Measurements from ENCODE around the gene HYAL1.
A peak's percentile ranks its signal among the peaks of the same experiment; 100 is the strongest.
"Not testable (repeated sequence)": the region's sequence is repeated elsewhere in the genome, so short reads cannot be mapped to it uniquely, and the experiment has no call there.

Gene HYAL1

GRCh38 chr3:50271314-50271936 is 31.9 kb downstream of the HYAL1 start:
- no peak for DNase-seq

DNA sequence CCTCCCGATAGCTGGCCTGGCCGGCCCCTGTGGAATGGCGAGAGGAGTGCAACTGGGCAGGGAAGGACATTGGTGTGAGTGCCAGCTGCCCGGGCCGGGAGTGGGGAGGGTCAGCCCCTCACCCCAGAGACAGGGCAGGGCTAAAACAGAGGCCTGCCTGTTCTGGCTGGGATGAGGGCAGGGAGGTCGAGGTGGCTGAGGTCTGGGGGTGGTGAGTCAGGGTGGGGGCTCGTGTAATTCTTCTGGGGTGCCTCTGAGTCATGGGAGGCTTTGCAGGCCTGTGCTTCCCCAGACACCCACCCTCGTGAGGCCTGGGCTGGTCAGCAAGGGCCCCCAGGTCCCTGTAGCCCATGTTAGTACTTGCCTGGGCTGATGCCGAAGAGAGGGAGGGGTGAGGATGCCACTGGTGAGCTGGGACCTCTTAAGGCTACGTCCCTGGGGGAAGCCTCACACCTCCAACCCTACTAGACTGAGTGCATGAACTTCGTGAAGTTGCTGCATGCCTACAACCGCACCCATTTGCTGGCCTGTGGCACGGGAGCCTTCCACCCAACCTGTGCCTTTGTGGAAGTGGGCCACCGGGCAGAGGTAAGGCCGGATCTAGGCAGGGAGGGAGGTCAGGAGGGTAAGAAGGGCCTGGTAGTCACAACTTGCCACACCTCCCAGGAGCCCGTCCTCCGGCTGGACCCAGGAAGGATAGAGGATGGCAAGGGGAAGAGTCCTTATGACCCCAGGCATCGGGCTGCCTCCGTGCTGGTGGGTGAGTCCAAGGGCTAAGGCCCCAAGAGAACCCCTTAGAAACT is 32.8 kb downstream of the HYAL1 start:
- DNase-seq: no peak

- no peak for DNase-seq
Observed at GRCh38 chr3:50269977-50270413, 33.4 kb downstream of the HYAL1 start.

DNA sequence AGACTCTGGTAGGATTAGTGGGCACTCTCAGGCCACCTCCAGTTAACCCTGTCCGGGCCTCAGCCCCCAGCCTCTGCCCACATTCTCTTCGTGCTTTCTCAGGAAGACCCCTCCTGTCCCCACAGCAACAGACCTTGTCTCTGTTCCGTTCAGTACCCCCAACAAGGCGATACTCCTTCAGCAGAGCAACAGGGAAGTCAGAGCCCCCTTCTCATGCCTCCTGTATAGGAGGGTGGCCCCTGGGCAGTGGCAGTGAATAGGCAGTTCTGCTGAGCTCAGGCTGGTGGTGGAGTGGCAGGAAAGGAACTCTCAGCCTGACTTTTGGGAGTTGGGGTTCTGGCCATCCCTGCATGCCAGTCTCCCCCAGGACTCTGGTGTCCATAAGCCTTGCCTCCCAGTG is 33.9 kb downstream of the HYAL1 start:
- DNase-seq: no peak

DNA sequence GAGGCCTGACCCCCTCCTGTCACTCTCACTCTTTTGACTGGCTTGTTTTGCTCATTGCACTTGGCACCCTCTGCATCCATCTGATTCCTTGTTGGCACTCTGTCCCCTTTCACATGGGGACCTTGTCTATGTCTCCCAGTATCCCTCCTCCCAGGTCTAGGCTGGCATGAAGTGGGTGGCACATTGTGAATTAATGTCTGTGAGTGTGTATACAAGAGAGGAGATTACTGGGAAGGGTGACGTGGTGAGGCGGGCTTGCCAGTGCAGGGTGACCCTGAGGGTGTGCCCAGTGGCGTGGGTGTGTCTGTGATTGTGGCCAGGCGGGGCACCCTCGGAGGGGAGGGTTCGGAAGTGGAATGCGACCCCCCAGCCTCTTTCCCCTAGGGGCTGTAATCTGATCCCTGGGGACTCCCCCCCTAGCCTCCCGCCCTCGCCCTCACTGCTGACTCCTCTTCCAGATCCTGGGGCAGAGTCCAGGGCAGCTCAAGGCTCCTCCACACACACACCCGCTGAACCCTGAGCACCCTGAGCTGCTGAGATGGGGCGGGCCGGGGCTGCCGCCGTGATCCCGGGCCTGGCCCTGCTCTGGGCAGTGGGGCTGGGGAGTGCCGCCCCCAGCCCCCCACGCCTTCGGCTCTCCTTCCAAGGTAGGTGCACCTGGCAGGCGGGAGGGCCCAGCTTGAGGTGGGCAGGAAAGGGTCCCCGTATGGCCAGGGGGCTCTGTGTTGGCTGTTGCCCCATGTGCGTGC is 34.5 kb downstream of the HYAL1 start, which contains the start of gene SEMA3B:
Gene SEMA3B, plus strand, starts transcription at position 445 of the 749 bp plus-strand sequence. Its CDS starts 94 bp downstream, at position 539.
- no peak for DNase-seq

DNA sequence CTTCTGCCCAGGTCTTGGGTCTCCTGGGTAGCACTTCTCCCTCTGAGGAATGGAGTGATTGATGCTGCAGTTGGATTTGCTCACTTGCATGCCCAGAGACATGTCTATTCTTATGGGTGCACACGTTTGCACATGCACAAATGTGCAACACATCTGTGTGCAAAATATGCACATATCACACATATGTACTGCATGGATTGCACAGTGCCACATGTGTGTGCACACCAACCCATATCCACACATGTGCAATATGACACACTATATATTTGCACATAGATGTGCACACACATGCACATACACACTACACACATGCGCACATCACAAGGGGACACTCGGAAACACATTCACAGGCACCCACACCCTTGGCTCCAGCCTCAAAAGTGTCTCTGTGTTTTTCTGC is 35.1 kb downstream of the HYAL1 start:
- no peak for DNase-seq

- no peak for DNase-seq
Observed at GRCh38 chr3:50267280-50267913, 36.0 kb downstream of the HYAL1 start.

DNA sequence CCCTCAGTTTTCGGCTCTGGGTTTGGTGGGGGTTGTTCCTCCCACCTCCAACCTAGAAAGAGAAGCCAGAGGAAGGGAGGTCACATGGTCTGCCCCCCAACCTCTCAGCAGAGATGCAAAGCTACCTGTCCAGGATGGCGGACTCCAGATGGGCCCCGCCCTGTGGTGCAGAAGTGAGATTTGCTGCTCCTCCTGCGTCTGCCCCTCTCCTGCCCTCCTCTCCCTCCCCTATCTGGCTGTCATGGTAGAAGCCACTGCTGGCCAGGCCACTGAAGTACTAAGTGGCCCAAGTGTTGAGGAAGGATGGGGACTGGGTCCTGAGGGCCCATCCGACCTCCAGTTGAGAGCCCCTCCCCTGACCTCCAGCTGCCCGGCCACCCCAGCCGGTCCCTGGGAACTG is 36.5 kb downstream of the HYAL1 start:
- no peak for DNase-seq

DNA sequence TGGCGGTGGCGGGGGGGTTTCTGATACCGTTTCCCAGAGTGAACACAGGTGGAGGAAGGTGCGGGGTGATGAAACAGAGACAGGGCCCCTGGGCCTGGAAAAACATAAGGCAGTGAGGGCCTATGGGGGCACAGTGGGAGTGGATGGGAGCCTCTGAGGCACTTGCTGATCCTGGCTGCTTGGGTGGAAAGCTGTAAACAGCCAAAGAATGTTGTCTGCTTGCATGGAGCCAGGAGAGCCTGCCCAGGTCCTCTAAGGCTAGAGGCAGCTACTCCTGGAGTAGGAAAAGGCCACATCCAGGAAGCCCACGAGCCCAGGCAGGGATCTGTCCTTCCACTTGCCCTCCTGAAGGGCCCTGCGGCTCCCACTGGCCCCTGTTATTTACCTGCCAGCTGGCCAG is 37.4 kb downstream of the HYAL1 start:
- DNase-seq: no peak

DNA sequence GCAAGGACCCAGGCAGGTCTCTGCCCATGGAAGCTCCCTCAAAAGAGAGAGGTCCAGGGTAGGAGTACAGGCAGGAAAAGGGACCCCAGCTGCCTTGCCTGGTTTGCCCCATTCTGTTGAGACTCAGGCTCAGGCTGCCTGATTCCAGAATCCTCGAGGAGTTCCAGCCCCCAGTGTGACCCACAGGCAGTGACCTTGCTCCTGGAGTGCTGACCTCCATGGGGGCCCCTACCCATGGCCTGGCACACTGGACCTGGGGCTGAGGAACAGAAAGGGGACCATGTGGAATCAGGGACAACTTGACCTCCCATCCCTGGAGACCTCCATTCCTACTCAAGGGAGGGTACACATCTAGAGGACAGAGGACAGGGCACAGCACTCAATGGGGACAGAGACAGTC is 37.8 kb downstream of the HYAL1 start:
- no peak for DNase-seq

- DNase-seq: no peak
Observed at GRCh38 chr3:50264964-50265485, 38.3 kb downstream of the HYAL1 start.

GRCh38 chr3:50264383-50264963 is 38.9 kb downstream of the HYAL1 start:
- DNase-seq: no peak

GRCh38 chr3:50263478-50264382 is 39.6 kb downstream of the HYAL1 start:
- no peak for DNase-seq

DNA sequence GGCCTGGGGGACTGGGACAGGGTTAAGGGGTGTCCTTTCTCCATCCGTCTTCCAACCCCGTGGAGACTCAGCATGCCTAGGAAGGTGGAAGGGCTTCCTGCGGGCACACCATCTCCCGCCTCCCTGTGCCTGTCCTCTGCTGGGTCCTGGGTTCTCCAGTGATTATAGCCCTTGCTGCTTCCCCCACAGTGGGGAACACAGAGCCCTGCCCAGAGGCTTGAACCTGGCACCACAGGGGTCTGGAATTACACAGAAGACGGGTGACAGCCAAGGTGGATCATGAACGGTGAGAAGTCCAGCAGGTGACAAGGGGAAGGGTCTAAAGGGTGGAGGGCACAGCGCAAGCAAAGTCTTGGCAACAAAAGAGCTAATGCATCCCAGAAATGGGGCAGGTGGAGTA is 40.6 kb downstream of the HYAL1 start:
- no peak for DNase-seq

DNA sequence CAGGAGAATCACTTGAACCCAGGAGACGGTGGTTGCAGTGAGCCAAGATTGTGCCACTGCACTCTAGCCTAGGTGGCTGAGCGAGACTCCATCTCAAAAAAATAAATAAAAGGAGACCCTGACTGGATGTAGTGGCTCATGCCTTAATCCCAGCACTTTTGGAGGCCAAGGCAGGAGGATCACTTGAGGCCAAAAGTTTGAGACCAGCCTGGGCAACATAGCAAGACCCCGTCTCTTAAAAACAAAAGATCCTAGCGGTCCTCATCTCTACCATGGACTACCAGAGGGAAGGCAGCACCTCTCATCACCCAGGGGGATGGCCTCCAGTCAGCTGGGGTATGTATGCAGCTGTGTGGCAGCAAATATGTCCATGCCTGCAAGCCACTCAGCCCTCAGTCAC is 41.2 kb downstream of the HYAL1 start:
- not testable (repeated sequence) for DNase-seq

- no peak for DNase-seq
Observed at GRCh38 chr3:50261505-50261904, 41.9 kb downstream of the HYAL1 start.

DNA sequence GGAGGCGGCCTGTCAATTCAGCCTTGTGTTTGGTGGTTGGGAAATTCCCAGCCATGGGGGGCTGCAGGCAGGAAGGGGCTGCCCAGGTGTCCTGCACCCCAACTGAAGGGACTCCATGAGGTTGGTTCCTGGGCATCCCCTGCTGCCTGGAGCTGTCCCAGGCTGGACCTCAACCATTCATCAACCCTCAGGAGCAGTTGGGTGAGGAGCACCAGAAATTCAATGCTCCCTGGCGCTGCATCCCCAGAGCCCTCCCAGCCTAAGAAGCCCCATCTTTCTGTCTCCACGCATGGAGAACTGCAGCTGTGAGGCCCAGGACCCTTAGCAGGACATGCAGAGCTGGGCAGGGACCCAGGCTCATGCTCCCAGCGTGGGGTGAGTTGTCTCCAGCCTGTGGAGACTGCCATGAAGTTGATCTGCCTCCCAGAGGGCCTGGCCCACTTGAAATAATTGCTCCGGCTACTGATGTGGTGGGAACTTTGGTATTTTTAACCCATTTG is 42.4 kb downstream of the HYAL1 start:
- no peak for DNase-seq

DNA sequence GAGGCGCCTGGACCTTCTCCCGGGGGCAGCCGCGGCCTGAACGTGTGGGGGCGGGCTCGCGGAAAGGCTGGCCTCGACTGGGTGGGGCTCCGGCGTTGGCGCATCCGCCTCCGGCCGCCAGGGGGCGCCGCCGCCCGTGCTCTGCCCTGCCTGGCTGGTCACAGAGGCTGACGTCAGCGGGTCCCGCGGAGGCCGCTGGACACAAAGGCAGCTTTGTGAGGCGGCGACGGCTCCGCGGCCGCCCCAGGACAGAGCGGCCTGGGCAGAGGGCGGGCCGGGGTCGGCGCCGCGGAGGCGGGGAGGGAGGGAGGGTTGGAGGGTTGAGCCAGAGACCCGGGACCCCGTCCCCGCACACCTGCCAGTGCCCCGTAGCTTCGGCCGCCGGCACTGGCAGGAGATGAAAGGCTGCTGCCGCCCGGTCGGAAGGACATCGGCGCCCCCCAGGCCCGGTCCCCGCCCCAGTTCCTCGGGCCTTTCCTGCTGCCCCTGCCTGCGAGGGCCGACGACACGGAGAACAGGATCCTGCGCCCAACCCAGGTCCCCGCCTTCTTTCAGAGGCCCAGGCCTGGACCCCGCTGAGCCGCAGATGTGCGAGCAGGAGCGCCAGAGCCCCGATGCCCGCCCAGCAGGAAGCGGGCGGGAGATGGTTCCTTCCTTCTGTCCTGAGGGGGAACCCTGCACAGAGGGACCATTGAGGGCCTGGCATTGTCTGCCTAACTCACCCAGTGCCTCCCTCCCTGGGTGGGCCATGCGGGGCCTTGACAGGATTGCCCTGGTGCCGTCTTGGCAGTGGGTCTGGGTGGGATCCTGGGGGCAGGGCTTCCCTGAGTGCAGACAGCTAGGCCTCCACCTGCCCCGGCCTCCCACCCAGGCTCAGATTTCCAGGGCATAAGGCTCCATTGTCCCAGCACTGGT is 43.1 kb downstream of the HYAL1 start:
- DNase-seq: peak; percentile 79

DNA sequence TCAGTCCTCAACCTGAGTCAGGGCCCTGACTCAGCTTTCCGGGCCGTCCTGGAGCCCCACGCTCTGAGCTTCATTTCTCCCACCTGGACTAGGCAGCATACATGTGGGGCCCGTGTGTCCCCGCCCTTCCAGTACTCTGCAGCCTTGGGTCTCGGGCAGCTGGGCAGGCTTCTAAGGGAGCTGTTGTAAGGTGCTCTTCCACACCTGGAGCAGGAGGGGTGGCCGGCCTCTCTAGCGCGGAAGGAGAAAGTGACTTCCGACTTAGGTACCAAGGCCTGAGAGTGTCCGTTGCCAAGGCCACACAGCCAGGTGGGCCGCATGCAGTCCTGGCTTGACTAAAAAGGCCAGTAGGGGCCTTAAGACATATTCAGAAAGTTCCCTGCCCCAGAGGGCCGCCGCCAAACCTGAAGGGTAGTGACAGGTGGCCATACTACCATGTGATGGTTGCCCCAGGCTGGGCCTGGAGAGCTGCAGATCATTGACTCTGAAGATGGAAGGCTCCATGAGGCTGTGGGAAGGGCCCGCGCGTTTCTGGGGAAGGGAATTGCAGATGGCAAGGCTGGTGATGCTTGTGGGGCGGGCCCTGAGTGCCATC is 43.8 kb downstream of the HYAL1 start:
- no peak for DNase-seq

- DNase-seq: no peak
Observed at GRCh38 chr3:50258979-50259378, 44.4 kb downstream of the HYAL1 start.
